K562 (cell line): ENCODE data around the gene PCK2. TPM values are rescaled to one million over a fixed set of nuclear protein-coding genes. Genes with fewer than 3 reads are reported as not detected.

Experiments
- AFF4 ChIP-seq: sonication (generic); formaldehyde crosslinking; IDR thresholded peaks from 2 replicates; pipeline ENCODE4 v1.8.0; 2023; ENCODE audit warnings: mild to moderate bottlenecking, missing genetic modification reagents
- CEBPB ChIP-seq: fragments of 450-650 bp; IDR thresholded peaks from 2 replicates; pipeline ENCODE4 v1.6.1; 2016; ENCODE audit warnings: missing genetic modification characterization, missing compliant biosample characterization
- L3MBTL2 ChIP-seq: fragments of 450-650 bp; IDR thresholded peaks from 2 replicates; pipeline ENCODE4 v1.6.1; 2016; ENCODE audit warnings: mild to moderate bottlenecking, moderate library complexity
- MGA ChIP-seq: fragments of 450-650 bp; IDR thresholded peaks from 2 replicates; pipeline ENCODE4 v1.6.1; 2016; ENCODE audit warnings: mild to moderate bottlenecking, moderate library complexity
- NCOA4 ChIP-seq: fragments of 450-650 bp; IDR thresholded peaks from 2 replicates; pipeline ENCODE4 v1.6.1; 2018; ENCODE audit warnings: mild to moderate bottlenecking; ENCODE audit not compliant: partially characterized antibody
- NFATC3 ChIP-seq: fragments of 450-650 bp; IDR thresholded peaks from 2 replicates; pipeline ENCODE4 v1.6.1; 2017; ENCODE audit warnings: mild to moderate bottlenecking
- SOX6 ChIP-seq: fragments of 450-650 bp; IDR thresholded peaks from 2 replicates; pipeline ENCODE4 v1.6.1; 2014; ENCODE audit warnings: mild to moderate bottlenecking
- SRSF9 ChIP-seq: fragments of 200-400 bp; formaldehyde crosslinking; IDR thresholded peaks from 2 replicates; pipeline ENCODE4 v1.6.1; 2017; ENCODE audit warnings: low read depth, low read length, borderline replicate concordance
- ZNF146 ChIP-seq: IDR thresholded peaks from one replicate; pipeline ENCODE4 v1.6.1; 2018; ENCODE audit warnings: missing compliant biosample characterization; ENCODE audit not compliant: unreplicated experiment
- ZNF280B ChIP-seq: fragments of 250-450 bp; sonication (Bioruptor Pico); IDR thresholded peaks from 2 replicates; pipeline ENCODE4 v1.5.1; 2021; ENCODE audit warnings: mild to moderate bottlenecking
- ZNF507 ChIP-seq: conservative IDR thresholded peaks from 2 replicates; pipeline ENCODE4 v1.6.1; 2017; ENCODE audit warnings: missing genetic modification characterization, missing compliant biosample characterization
- polyA plus RNA-seq, 8 experiments: library from polyadenylated mRNA; depleted of rRNA in 4 of 8; stranded (reverse) in 5 of 8; unstranded in 3 of 8; fragments of >200 nt; fragmentation: Nextera tagmentation in 2 of 8; fragmentation: Illumina TruSeq in 1 of 8; extraction: Ambion mirVana in 2 of 8; extraction: Trizol in 1 of 8; gene quantifications; 2 replicates each; pipeline versions ENCODE4 v1.2.1 to v1.2.3, GENCODE V29; 2011 to 2014; ENCODE audit warnings: inconsistent platforms in 1 of 8, missing spikeins in 1 of 8
- total RNA-seq, 7 experiments: library from RNA; depleted of rRNA in 6 of 7; stranded (reverse); fragments of >200 nt in 6 of 7; fragmentation: Illumina TruSeq in 2 of 7; extraction: Trizol in 2 of 7; gene quantifications; 2 replicates each; pipeline versions ENCODE4 v1.2.1 to v1.2.3, GENCODE V29; 2011 to 2021; ENCODE audit warnings: low replicate concordance in 1 of 7

Gene PCK2
- total and polyA plus RNA-seq, 9 of the 15 experiments (the other 6 are each of a cell fraction or from before 2014, with no cell fraction given), result 3.3 to 60.9 (median 30.4) TPM

GRCh38 chr14:24135834-24136683 lies 41.9 kb downstream of the PCK2 start, which contains the start of gene PSME1 (continued):
- no peak for TF ChIP-seq AFF4 (CRISPR knock-in tag)
- no peak for TF ChIP-seq MGA
- no peak for TF ChIP-seq NFATC3
- no peak for TF ChIP-seq NCOA4
- no peak for TF ChIP-seq ZNF507
- no peak for TF ChIP-seq SRSF9
- no peak for TF ChIP-seq ZNF146
- TF ChIP-seq SOX6, result no peak
- TF ChIP-seq ZNF280B, result no peak
- no peak for TF ChIP-seq CEBPB (tag)
- TF ChIP-seq L3MBTL2, result peak; percentile 47; the same call in 1 of the 2 replicates
